GM12891 (cell line): Measurements from ENCODE around the gene GYG2.
"Not testable (repeated sequence)": the region's sequence is repeated elsewhere in the genome, so short reads cannot be mapped to it uniquely, and the experiment has no call there.

ENCODE experiments used
- DNase-seq: peaks from one replicate; pipeline ENCODE4 v3.0.0; 2011; ENCODE audit warnings: low spot score; ENCODE audit not compliant: insufficient read length
- FAIRE-seq: peaks from 2 replicates; lab custom pipeline; 2011; peaks lifted over from hg19 to GRCh38; lab: Jason Lieb, UNC
- PAX5 ChIP-seq: IDR thresholded peaks from 2 replicates; pipeline ENCODE4 v1.6.1; 2011; ENCODE audit warnings: low read length, moderate library complexity, mild to moderate bottlenecking; ENCODE audit not compliant: insufficient read depth, severe bottlenecking
- POLR2A ChIP-seq: IDR thresholded peaks from 2 replicates; pipeline ENCODE4 v1.6.1; 2011; ENCODE audit warnings: low read depth, low read length, control low read depth
- POLR2AphosphoS5 ChIP-seq: IDR thresholded peaks from 2 replicates; pipeline ENCODE4 v1.6.1; 2011; ENCODE audit warnings: low read depth, low read length, control low read depth
- POU2F2 ChIP-seq: IDR thresholded peaks from 2 replicates; pipeline ENCODE4 v1.6.1; 2011; ENCODE audit warnings: low read depth, mild to moderate bottlenecking, control low read depth, low read length, moderate library complexity
- SPI1 ChIP-seq: IDR thresholded peaks from 2 replicates; pipeline ENCODE4 v1.6.1; 2011; ENCODE audit warnings: low read depth, low read length, control low read depth
- TAF1 ChIP-seq: IDR thresholded peaks from 2 replicates; pipeline ENCODE4 v1.6.1; 2011; ENCODE audit warnings: low read depth, low read length, control low read depth

GYG2 gene

GRCh38 chrX:2924151-2924550 is 95.4 kb downstream of the GYG2 start:
- TF ChIP-seq PAX5 (no peak), TAF1 (no peak), SPI1 (no peak), POU2F2 (no peak), POLR2AphosphoS5 (no peak), POLR2A (no peak)
- DNase-seq (no peak), FAIRE-seq (no peak)

- not testable (repeated sequence) for DNase-seq
Observed at GRCh38 chrX:2926255-2926654, 97.5 kb downstream of the GYG2 start.

GRCh38 chrX:2926664-2927275 is 98.0 kb downstream of the GYG2 start:
- TF ChIP-seq PAX5 (no peak), POLR2A (no peak), SPI1 (no peak), POLR2AphosphoS5 (no peak), TAF1 (no peak), POU2F2 (no peak)
- FAIRE-seq = no peak

More at GRCh38 chrX:2926255-2926654, 97.5 kb downstream of the GYG2 start:
- FAIRE-seq = not testable (repeated sequence)

DNA sequence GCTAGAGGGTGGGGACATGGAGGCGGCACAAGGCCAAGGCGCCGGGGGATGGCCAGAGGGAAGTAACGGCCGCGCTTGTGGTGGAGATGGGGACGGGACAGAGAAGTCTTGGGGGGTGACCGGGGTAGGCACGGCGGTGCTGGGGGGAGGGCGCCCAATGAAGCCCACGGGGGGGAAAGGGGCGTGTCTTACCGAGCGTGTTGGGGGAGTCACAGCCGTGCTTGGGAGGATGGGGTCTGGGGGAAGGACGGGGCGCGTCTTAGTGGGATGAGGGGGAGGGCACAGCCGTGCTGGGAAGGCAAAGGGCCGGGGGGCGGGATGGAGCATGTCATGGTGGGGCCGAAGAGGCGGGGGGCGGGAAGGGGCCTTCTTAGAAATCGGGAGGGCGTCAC is 99.5 kb downstream of the GYG2 start:
- TF ChIP-seq PAX5 = no peak
- no peak for TF ChIP-seq TAF1
- TF ChIP-seq POLR2AphosphoS5 = no peak
- no peak for TF ChIP-seq POU2F2
- no peak for TF ChIP-seq SPI1
- no peak for TF ChIP-seq POLR2A
- FAIRE-seq (no peak), DNase-seq (peak; percentile 8)

More at GRCh38 chrX:2926664-2927275, 98.0 kb downstream of the GYG2 start:
- DNase-seq = no peak

- DNase-seq (peak; percentile 41), FAIRE-seq (peak; percentile 38)
- TF ChIP-seq TAF1 = no peak
- peak; percentile 50 for TF ChIP-seq PAX5
Observed at GRCh38 chrX:2928583-2929434, 100.1 kb downstream of the GYG2 start, which contains the start of gene ARSD. ARSD (minus strand) TSS chrX:2929339; CDS start chrX:2929275, 64 bp downstream.

DNA sequence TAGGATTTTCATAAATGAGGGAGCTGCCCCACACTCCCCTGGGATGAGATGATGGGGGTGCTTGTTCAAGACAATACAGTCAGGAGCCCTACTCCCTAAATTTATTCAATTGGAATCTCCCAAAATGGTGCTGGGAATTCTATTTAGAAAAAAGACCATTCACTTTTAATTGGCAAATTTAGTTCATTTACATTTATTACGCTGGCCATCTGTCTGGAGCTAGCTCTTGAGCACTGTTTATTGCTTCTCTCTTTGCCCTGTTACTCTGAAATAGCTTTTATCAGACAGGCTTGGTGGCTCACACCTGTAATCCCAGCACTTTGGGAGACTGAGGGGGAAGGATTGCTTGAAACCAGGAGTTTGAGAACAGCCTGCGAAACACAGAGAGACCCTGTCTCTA is 102.4 kb downstream of the GYG2 start:
- no peak for TF ChIP-seq PAX5
- DNase-seq (no peak), FAIRE-seq (no peak)

- FAIRE-seq (no peak), DNase-seq (no peak)
- TF ChIP-seq PAX5 (no peak), TAF1 (no peak), POLR2AphosphoS5 (no peak), POLR2A (no peak)
Observed at GRCh38 chrX:2931612-2932011, 102.9 kb downstream of the GYG2 start.
